Glutamatergic neuron (in vitro differentiated cells): ENCODE results near the gene ZNF423. TPM values are rescaled to one million over a fixed set of nuclear protein-coding genes. Genes with fewer than 3 reads are reported as not detected.
A peak's percentile ranks its signal among the peaks of the same experiment; 100 is the strongest.

ENCODE experiments used
- DNase-seq: peaks from one replicate; pipeline ENCODE4 v3.0.0; 2022
- H3K27ac Mint-ChIP-seq: one replicate; pipeline ENCODE4 v1.8.0; 2020; ENCODE audit warnings: mild to moderate bottlenecking, mixed read lengths, inconsistent platforms; ENCODE audit not compliant: unreplicated experiment
- H3K27me3 Mint-ChIP-seq: one replicate; pipeline ENCODE4 v1.8.0; 2020; ENCODE audit warnings: mild to moderate bottlenecking, moderate library complexity, mixed read lengths, inconsistent platforms; ENCODE audit not compliant: unreplicated experiment
- H3K36me3 Mint-ChIP-seq: one replicate; pipeline ENCODE4 v1.8.0; 2020; ENCODE audit warnings: mild to moderate bottlenecking, mixed read lengths, inconsistent platforms; ENCODE audit not compliant: unreplicated experiment
- H3K4me1 Mint-ChIP-seq: one replicate; pipeline ENCODE4 v1.8.0; 2020; ENCODE audit warnings: mild to moderate bottlenecking, low read depth, mixed read lengths, inconsistent platforms; ENCODE audit not compliant: unreplicated experiment
- H3K4me3 Mint-ChIP-seq: one replicate; pipeline ENCODE4 v1.8.0; 2020; ENCODE audit warnings: mild to moderate bottlenecking, mixed read lengths, inconsistent platforms; ENCODE audit not compliant: unreplicated experiment
- H3K9me3 Mint-ChIP-seq: one replicate; pipeline ENCODE4 v1.8.0; 2020; ENCODE audit warnings: mild to moderate bottlenecking, moderate library complexity, mixed read lengths, inconsistent platforms; ENCODE audit not compliant: unreplicated experiment
- CTCF ChIP-seq: fragments of 200-600 bp; sonication (generic); IDR thresholded peaks from one replicate; pipeline ENCODE4 v1.5.0; 2021; ENCODE audit not compliant: partially characterized antibody, unreplicated experiment
- total RNA-seq: library from RNA; stranded (reverse); fragmentation: NEBNext Ultra II Directional; extraction: Animal tissue kit (Norgen Biotek cat#: 25700); gene quantifications from one replicate; pipeline ENCODE4 v1.2.1, GENCODE V29; 2021; ENCODE audit not compliant: unreplicated experiment

Gene ZNF423
- total RNA-seq, 1 donor from 2014 or later, result 149 TPM

- DNase-seq, result no peak
- Mint-ChIP-seq H3K4me3 (peak overlapping the region; percentile 7), H3K27ac (peak overlapping the region; percentile 9), H3K9me3 (peaks cover 11% of the 10 kb centered on the region), H3K27me3 (peaks cover 16% of the 10 kb centered on the region), H3K36me3 (no peaks in the 10 kb centered on the region), H3K4me1 (peaks cover 26% of the 10 kb centered on the region)
- TF ChIP-seq CTCF, result no peak
Observed at GRCh38 chr16:49775581-49775980, 80.3 kb downstream of the ZNF423 start.

GRCh38 chr16:49775018-49775417 is 80.9 kb downstream of the ZNF423 start:
- Mint-ChIP-seq H3K4me3 (peak overlapping the region; percentile 30), H3K36me3 (no peaks in the 10 kb centered on the region), H3K9me3 (peaks cover 14% of the 10 kb centered on the region), H3K27ac (no peak overlapping the region), H3K27me3 (peaks cover 21% of the 10 kb centered on the region), H3K4me1 (peaks cover 26% of the 10 kb centered on the region)
- no peak for TF ChIP-seq CTCF
- no peak for DNase-seq

- peaks cover 11% of the 10 kb centered on the region for H3K9me3 Mint-ChIP-seq
- H3K27me3 Mint-ChIP-seq, result peaks cover 18% of the 10 kb centered on the region
- H3K27ac Mint-ChIP-seq, result no peak overlapping the region
- H3K4me1 Mint-ChIP-seq, result peaks cover 14% of the 10 kb centered on the region
- no peak for DNase-seq
- H3K4me3 Mint-ChIP-seq, result no peak overlapping the region
- TF ChIP-seq CTCF, result no peak
- H3K36me3 Mint-ChIP-seq, result no peaks in the 10 kb centered on the region
Observed at GRCh38 chr16:49773534-49774475, 82.1 kb downstream of the ZNF423 start.

- Mint-ChIP-seq H3K4me3 (no peak overlapping the region), H3K4me1 (peaks cover 7% of the 10 kb centered on the region), H3K36me3 (no peaks in the 10 kb centered on the region), H3K27ac (no peak overlapping the region), H3K27me3 (peaks cover 16% of the 10 kb centered on the region), H3K9me3 (peaks cover 17% of the 10 kb centered on the region)
- TF ChIP-seq CTCF, result no peak
- DNase-seq, result no peak
Observed at GRCh38 chr16:49767998-49768397, 87.9 kb downstream of the ZNF423 start.

GRCh38 chr16:49767414-49767813 is 88.5 kb downstream of the ZNF423 start:
- Mint-ChIP-seq H3K36me3 (no peaks in the 10 kb centered on the region), H3K4me3 (no peak overlapping the region), H3K9me3 (peaks cover 17% of the 10 kb centered on the region), H3K27me3 (peaks cover 13% of the 10 kb centered on the region), H3K4me1 (peaks cover 7% of the 10 kb centered on the region), H3K27ac (no peak overlapping the region)
- TF ChIP-seq CTCF, result no peak
- DNase-seq, result no peak
